Keratinocyte (primary cell): ENCODE measurements around the gene OR2AP1. TPM values are rescaled to one million over a fixed set of nuclear protein-coding genes. Genes with fewer than 3 reads are reported as not detected.

Source experiments
- DNase-seq: peaks from one replicate; pipeline ENCODE4 v3.0.0-alpha.2; 2011; ENCODE audit warnings: low read depth, missing footprints, low spot score
- FAIRE-seq: peaks from 2 replicates; lab custom pipeline; 2011; peaks lifted over from hg19 to GRCh38; lab: Jason Lieb, UNC
- H2AFZ ChIP-seq: 2 replicates; pipeline ENCODE4 v1.6.0; 2012; ENCODE audit warnings: low read length, control low read depth, inconsistent platforms; ENCODE audit not compliant: control insufficient read depth
- H3K27ac ChIP-seq: 2 replicates; pipeline ENCODE4 v1.5.1; 2011; ENCODE audit warnings: low read length; ENCODE audit not compliant: control insufficient read depth, insufficient read depth
- H3K27me3 ChIP-seq: 3 replicates; pipeline ENCODE4 v1.6.0; 2011; ENCODE audit warnings: low read length; ENCODE audit not compliant: control insufficient read depth, insufficient read depth; ENCODE audit errors: extremely low read depth
- H3K36me3 ChIP-seq, 2 experiments: 2 replicates in 1 of 2; 3 replicates in 1 of 2; pipeline ENCODE4 v1.5.1; 2011; ENCODE audit warnings: low read length in 2 of 2, mild to moderate bottlenecking in 1 of 2; ENCODE audit not compliant: control insufficient read depth in 2 of 2, insufficient read depth in 2 of 2; ENCODE audit errors: extremely low read depth in 1 of 2
- H3K4me1 ChIP-seq: 3 replicates; pipeline ENCODE4 v1.5.1; 2011; ENCODE audit warnings: low read length; ENCODE audit not compliant: control insufficient read depth, insufficient read depth; ENCODE audit errors: extremely low read depth
- H3K4me2 ChIP-seq: 3 replicates; pipeline ENCODE4 v1.6.0; 2011; ENCODE audit warnings: low read depth, low read length; ENCODE audit not compliant: control insufficient read depth, insufficient read depth; ENCODE audit errors: extremely low read depth
- H3K4me3 ChIP-seq, 3 experiments: fragments of 200-600 bp in 1 of 3; sonication (generic) in 1 of 3; 2 replicates in 2 of 3; 3 replicates in 1 of 3; pipeline ENCODE4 v1.5.1; 2011 to 2016; ENCODE audit warnings: low read length in 3 of 3, mild to moderate bottlenecking in 3 of 3, control low read depth in 2 of 3, inconsistent platforms in 1 of 3, low read depth in 1 of 3, mixed read lengths in 1 of 3, mixed run types in 1 of 3, moderate library complexity in 1 of 3; ENCODE audit not compliant: control insufficient read depth in 2 of 3, insufficient read depth in 2 of 3; ENCODE audit errors: extremely low read depth in 1 of 3
- H3K79me2 ChIP-seq: 2 replicates; pipeline ENCODE4 v1.6.0; 2012; ENCODE audit warnings: low read length; ENCODE audit not compliant: control insufficient read depth, insufficient read depth
- H3K9ac ChIP-seq: 3 replicates; pipeline ENCODE4 v1.6.0; 2011; ENCODE audit warnings: low read length; ENCODE audit not compliant: control insufficient read depth, insufficient read depth; ENCODE audit errors: extremely low read depth
- H3K9me1 ChIP-seq: 3 replicates; pipeline ENCODE4 v1.6.0; 2011; ENCODE audit warnings: low read length; ENCODE audit not compliant: control insufficient read depth, insufficient read depth; ENCODE audit errors: extremely low read depth
- H3K9me3 ChIP-seq: 2 replicates; pipeline ENCODE4 v1.5.1; 2012; ENCODE audit warnings: low read depth, low read length; ENCODE audit not compliant: control insufficient read depth
- H4K20me1 ChIP-seq: 3 replicates; pipeline ENCODE4 v1.6.0; 2011; ENCODE audit warnings: low read length; ENCODE audit not compliant: control insufficient read depth, insufficient read depth; ENCODE audit errors: extremely low read depth
- CTCF ChIP-seq, 3 experiments: IDR thresholded peaks in 1 of 3; conservative IDR thresholded peaks in 1 of 3; optimal IDR thresholded peaks in 1 of 3; 2 replicates in 2 of 3; 3 replicates in 1 of 3; pipeline versions ENCODE3 to v1.5.1; 2011; ENCODE audit warnings: low read length in 3 of 3, mild to moderate bottlenecking in 3 of 3, moderate library complexity in 2 of 3, control low read depth in 1 of 3, inconsistent platforms in 1 of 3; ENCODE audit not compliant: insufficient read depth in 2 of 3; ENCODE audit errors: extremely low read depth in 1 of 3
- EZH2 ChIP-seq: IDR thresholded peaks from one replicate; pipeline ENCODE4 v1.6.1; 2012; ENCODE audit warnings: inconsistent platforms, mild to moderate bottlenecking, low read length, moderate library complexity
- dilution Hi-C: fragments of 300-500 bp; cut with MboI; formaldehyde crosslinking; loops from one replicate; pipeline ENCODE4 v1.7.0; 2020; ENCODE audit warnings: low sequenced_read_pairs; ENCODE audit not compliant: extremely low pct_ligation_motif_present
- polyA plus RNA-seq, 5 experiments: library from polyadenylated mRNA; depleted of rRNA in 3 of 5; stranded (reverse) in 3 of 5; stranded (forward) in 1 of 5; unstranded in 1 of 5; fragments of >200 nt; gene quantifications; 1 replicate in 1 of 5; 2 replicates in 3 of 5; 3 replicates in 1 of 5; pipeline versions ENCODE4 v1.2.1 to v1.2.3, GENCODE V29; 2011 to 2012; ENCODE audit warnings: missing spikeins in 2 of 5, low read depth in 1 of 5, low replicate concordance in 1 of 5

Gene OR2AP1
- polyA plus RNA-seq, 1 donor (not counting 4 experiments of a cell fraction or from before 2014, with no cell fraction given) = not detected

GRCh38 chr12:55612646-55613045 is 40.4 kb downstream of the OR2AP1 start:
- Histone ChIP-seq H3K4me1 (peaks cover 5% of the 10 kb centered on the region), H3K9ac (no peak overlapping the region), H3K9me1 (no peaks in the 10 kb centered on the region), H4K20me1 (no peaks in the 10 kb centered on the region), H3K79me2 (no peaks in the 10 kb centered on the region), H3K4me3 (no peak overlapping the region), H3K36me3 (no peaks in the 10 kb centered on the region), H3K4me2 (no peak overlapping the region), H3K9me3 (no peaks in the 10 kb centered on the region), H3K27ac (no peak overlapping the region), H2AFZ (no peak overlapping the region), H3K27me3 (no peaks in the 10 kb centered on the region)
- TF ChIP-seq CTCF (optimal IDR thresholded peaks at IDR 0.05 in 1 of 3, IDR thresholded peaks at IDR 0.05 in 1 of 3, conservative IDR thresholded peaks at IDR 0.05 in 1 of 3; ENCODE audit: extremely low read depth in 1 of 3, insufficient read depth in 2 of 3, low read length in 3 of 3) (no peak), EZH2 (no peak)
- no peak for DNase-seq
- dilution Hi-C loops = no loop called here
- no peak for FAIRE-seq

GRCh38 chr12:55614764-55615163 is 42.5 kb downstream of the OR2AP1 start:
- dilution Hi-C loops = no loop called here
- no peak overlapping the region for H3K4me2 ChIP-seq
- no peaks in the 10 kb centered on the region for H3K36me3 ChIP-seq
- H3K27me3 ChIP-seq = no peaks in the 10 kb centered on the region
- TF ChIP-seq EZH2 (no peak), CTCF (optimal IDR thresholded peaks at IDR 0.05 in 1 of 3, IDR thresholded peaks at IDR 0.05 in 1 of 3, conservative IDR thresholded peaks at IDR 0.05 in 1 of 3; ENCODE audit: extremely low read depth in 1 of 3, insufficient read depth in 2 of 3, low read length in 3 of 3) (no peak)
- FAIRE-seq (no peak), DNase-seq (no peak)
- no peaks in the 10 kb centered on the region for H3K4me1 ChIP-seq
- no peak overlapping the region for H3K27ac ChIP-seq
- no peaks in the 10 kb centered on the region for H3K9me3 ChIP-seq
- H2AFZ ChIP-seq = no peak overlapping the region
- no peak overlapping the region for H3K9ac ChIP-seq
- no peaks in the 10 kb centered on the region for H3K79me2 ChIP-seq
- no peak overlapping the region for H3K4me3 ChIP-seq
- H4K20me1 ChIP-seq = no peaks in the 10 kb centered on the region
- no peaks in the 10 kb centered on the region for H3K9me1 ChIP-seq
